ENCODE data around the gene TEAD1.
"Not testable (repeated sequence)": the region's sequence is repeated elsewhere in the genome, so short reads cannot be mapped to it uniquely, and the experiment has no call there.

TEAD1 gene

GRCh38 chr11:12733091-12733490 is 58.9 kb downstream of the TEAD1 start:
- in situ Hi-C loops (cut with MboI; ENCODE audit: low sequenced_read_pairs) = no loop called here

DNA sequence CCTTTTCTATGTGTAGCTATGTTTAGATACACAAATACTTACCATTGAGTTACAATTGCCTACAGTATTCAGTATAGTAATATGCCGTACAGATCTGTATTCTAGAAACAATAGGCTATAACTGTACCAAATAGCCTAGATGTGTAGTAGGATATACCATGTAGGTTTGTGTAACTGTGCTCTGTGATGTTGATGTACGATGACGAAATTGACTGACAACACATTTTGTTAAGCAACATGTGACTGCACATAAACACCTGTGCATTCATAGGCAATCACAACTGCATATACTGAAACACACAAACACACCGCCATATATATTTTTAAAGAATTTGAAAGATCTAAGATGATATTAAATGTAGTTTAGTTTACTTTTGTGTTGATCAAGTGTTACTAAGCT is 60.4 kb downstream of the TEAD1 start:
- in situ Hi-C loops (cut with MboI; ENCODE audit: low sequenced_read_pairs) = no loop called here

- in situ Hi-C loops (cut with MboI; ENCODE audit: low sequenced_read_pairs) = no loop called here
Observed at GRCh38 chr11:12735262-12735661, 61.0 kb downstream of the TEAD1 start.

- in situ Hi-C loops (cut with MboI; ENCODE audit: low sequenced_read_pairs) = no loop called here
Observed at GRCh38 chr11:12737024-12737423, 62.8 kb downstream of the TEAD1 start.

GRCh38 chr11:12741671-12742216 is 67.5 kb downstream of the TEAD1 start:
- in situ Hi-C loops (cut with MboI; ENCODE audit: low sequenced_read_pairs) = no loop called here

DNA sequence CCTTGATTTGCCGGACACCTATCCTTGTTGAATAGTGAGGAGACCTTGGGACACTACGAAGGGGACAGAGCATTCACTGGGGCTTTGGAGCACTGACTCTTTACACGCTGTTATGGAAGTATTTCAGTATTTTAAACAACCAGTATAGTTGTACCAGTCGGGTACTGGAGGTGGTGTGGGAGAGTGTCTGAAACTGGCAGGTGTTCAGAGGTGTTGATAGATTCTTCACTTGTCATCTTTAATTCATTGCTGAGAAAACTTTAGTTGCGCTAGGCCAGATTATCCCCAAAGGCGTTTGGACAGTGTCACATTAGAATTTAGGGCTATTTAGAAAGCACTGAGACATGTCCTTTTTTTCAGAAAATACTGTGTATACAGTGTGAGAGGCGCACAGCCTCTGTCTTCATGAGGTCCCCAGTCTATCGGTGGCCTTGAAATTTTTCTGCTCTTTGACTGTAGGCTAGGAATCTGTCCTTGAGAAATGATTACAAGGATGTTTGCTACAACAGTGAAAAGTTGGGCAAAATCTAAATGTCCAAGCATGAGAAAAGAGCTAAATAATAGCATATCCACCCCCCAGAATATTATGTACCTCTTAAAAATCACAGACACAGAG is 69.7 kb downstream of the TEAD1 start:
- in situ Hi-C loops (cut with MboI; ENCODE audit: low sequenced_read_pairs) = no loop called here

DNA sequence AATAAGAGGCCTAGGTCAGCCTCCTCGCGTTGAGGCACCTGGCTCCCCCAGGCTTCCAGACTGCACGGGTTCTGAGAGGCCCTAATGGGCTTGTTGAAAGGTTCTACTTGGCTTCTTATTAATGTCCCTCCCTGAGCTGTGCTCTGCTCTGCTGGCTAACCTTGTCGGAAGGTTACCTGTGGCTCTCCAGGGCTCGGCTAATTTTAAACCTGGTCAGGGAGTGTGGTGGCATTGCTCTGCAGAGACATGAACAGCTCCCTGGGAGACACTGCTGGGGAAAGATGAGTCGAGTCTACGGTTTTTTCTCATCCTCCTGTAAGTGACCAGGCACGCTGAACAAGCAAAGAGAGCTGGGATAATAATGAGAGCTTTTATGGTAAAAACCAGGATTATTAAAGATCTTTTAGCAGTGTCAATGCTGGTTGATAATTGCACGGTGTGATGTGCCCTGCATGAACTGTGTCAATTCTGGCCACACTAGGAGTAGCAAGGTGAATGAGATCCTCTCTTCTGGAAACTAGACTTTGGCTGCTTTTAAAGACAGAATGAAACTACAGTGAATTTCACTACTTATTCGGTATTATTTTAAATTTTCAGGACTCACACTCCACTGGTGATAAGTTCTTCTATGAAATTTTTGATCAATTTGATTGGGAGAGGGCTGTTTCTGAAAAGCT is 70.7 kb downstream of the TEAD1 start:
- in situ Hi-C loops (cut with MboI; ENCODE audit: low sequenced_read_pairs) = no loop called here

DNA sequence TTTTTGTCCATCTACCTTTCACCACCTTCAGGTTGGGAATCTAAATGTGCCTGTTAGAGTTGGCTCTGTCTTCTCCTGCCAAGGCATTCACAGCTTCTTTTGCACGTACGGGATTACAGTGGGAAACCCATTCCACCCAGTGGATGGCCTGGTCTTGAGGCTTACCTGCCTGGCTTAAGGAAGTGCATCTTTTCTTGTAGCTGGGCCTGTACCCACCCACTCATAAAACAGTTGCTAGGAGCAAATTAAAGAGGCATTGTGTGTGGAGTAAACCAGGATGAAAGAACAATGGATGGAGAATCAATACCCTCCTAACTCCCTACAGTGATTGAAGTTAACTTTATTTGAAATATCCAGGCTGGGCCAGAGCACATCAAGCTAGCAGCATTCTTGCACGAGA is 71.6 kb downstream of the TEAD1 start:
- in situ Hi-C loops (cut with MboI; ENCODE audit: low sequenced_read_pairs) = no loop called here

DNA sequence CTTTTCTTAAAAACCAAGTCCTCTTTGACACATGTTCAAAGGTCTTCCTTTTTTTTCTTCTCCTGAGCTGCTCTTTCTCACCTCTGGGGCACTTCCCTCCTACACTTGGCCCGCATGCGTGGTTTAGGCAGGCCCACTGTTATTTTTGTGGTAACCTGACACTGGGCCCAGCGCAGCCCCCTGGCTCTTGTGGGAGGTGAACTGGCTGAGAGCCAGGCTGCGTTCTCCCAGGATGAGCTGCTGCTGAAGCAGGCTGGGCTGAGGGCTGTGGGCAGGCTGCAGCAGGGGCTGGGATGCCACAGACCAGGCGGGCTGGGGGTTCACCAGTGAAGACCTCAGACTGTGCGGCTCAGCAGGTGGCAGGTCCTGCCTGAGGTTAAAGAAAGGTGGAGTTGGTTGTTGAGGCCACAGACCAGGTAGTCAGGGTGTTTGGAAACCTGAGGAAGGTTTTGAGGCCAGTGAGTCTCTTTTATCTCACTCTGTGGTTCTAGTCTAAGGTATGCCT is 72.4 kb downstream of the TEAD1 start:
- in situ Hi-C loops (cut with MboI; ENCODE audit: low sequenced_read_pairs) = no loop called here

DNA sequence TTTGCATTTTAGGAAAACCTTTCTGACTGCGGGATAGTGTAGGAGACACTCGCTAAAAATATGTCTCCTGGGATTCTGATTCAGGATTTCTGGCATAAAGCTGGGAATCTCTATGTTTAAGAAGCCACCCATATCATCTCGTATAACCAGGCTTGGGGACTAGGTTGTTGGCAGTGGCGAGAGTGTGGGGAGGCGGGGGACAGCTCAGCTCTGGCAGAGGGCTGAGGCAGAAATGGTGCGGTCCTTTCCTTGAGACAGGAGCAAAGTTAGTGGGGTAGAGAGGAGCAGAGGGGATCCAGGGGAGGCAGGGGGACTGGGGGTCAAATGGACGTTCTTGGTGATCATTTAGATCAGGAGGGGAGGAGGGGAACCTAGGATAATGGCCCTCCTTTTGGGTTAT is 74.3 kb downstream of the TEAD1 start:
- in situ Hi-C loops (cut with MboI; ENCODE audit: low sequenced_read_pairs) = no loop called here

GRCh38 chr11:12749442-12749841 is 75.2 kb downstream of the TEAD1 start:
- in situ Hi-C loops (cut with MboI; ENCODE audit: low sequenced_read_pairs) = no loop called here

DNA sequence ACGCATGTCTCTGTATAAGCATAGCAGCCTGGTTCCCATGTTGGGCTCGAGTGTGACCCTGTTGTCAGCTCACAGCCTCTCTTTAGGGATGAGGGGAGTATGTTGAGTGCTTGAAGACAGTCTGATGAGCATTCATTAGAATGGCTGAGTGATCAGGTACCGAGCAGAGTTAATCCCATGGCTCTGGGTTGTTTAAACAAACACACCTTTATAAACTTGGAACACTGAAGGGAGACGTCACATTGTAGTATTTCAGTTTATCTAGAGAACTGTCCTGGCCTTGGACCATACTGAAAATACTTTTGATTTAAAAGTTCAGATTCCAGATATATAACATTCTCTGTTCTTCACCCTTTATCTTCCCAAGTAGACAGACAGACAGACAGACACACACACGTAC is 76.0 kb downstream of the TEAD1 start:
- in situ Hi-C loops (cut with MboI; ENCODE audit: low sequenced_read_pairs) = no loop called here

GRCh38 chr11:12752868-12753524 is 78.8 kb downstream of the TEAD1 start:
- in situ Hi-C loops (cut with MboI; ENCODE audit: low sequenced_read_pairs) = no loop called here

DNA sequence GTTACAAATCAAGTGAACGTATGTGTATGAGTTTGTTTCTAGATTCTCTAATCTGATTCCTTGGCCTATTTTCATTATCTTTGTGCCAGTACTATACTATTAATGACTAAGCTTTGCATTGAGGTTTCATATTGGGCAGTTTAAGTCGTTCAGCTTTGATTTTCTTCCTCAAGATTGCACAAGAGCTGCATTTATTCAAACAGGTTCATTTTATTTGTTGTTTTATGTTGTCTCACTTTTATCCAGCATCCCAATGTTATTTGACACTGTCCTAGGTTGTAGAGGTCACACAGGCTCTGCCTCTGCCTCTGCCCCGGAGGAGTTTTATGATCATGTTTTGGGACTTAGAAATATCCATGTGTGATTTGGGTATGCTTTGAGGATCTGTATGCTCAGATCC is 79.8 kb downstream of the TEAD1 start:
- in situ Hi-C loops (cut with MboI; ENCODE audit: low sequenced_read_pairs) = no loop called here

GRCh38 chr11:12754582-12755234 is 80.5 kb downstream of the TEAD1 start:
- in situ Hi-C loops (cut with MboI; ENCODE audit: low sequenced_read_pairs) = no loop called here

- in situ Hi-C loops (cut with MboI; ENCODE audit: low sequenced_read_pairs) = no loop called here
Observed at GRCh38 chr11:12755510-12756453, 81.6 kb downstream of the TEAD1 start.

DNA sequence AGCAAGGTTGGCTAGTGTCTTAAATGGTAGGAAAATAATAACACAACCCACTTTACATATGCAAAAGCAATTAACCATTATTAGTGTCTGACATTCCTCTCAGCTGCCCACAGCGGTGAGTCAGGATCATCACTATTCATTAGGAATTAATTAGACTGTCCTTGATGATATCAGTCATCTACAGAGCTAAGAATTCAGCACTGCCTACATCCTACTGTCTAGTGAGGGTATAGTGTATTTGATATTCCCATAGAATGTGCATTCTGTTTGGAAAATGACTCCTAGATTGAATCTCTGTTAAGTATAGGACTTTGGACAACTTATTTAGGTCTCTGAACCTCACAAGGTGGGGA is 82.2 kb downstream of the TEAD1 start:
- in situ Hi-C loops (cut with MboI; ENCODE audit: low sequenced_read_pairs) = no loop called here

GRCh38 chr11:12756867-12757266 is 82.6 kb downstream of the TEAD1 start:
- in situ Hi-C loops (cut with MboI; ENCODE audit: low sequenced_read_pairs) = no loop called here

GRCh38 chr11:12757416-12757815 is 83.2 kb downstream of the TEAD1 start:
- in situ Hi-C loops (cut with MboI; ENCODE audit: low sequenced_read_pairs) = no loop called here

DNA sequence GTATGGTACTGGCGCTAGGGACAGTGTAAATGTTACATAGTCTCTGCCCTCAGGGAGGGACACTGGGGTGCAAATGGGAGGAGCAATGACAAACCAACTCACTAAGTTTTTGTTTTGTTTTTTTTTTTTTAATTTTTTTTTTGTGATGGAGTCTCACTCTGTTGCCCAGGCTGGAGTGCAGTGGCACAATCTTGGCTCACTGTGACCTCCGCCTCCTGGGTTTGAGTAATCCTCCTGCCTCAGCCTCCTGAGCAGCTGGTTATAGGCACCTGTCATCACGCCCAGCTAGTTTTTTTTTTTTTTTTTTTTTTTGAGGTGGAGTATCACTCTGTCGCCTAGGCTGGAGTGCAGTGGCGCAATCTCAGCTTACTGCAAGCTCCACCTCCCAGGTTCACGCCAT is 83.9 kb downstream of the TEAD1 start:
- in situ Hi-C loops (cut with MboI; ENCODE audit: low sequenced_read_pairs) = not testable (repeated sequence)

All from HL-60/S4 (cell line).